KMS-11 (cell line): Measurements from ENCODE around the gene UBD.

Source experiments
- H2AFZ ChIP-seq: fragments of 200-600 bp; sonication (generic); 2 replicates; pipeline ENCODE4 v1.6.1; 2016; ENCODE audit warnings: antibody characterized with exemption, mixed run types, low read depth
- H3K27ac ChIP-seq: fragments of 200-600 bp; sonication (generic); 2 replicates; pipeline ENCODE4 v1.6.1; 2016; ENCODE audit warnings: mild to moderate bottlenecking, mixed run types
- H3K27me3 ChIP-seq: fragments of 200-600 bp; sonication (generic); 2 replicates; pipeline ENCODE4 v1.6.1; 2017; ENCODE audit warnings: mild to moderate bottlenecking, low read depth, mixed run types, moderate library complexity; ENCODE audit not compliant: insufficient read depth
- H3K36me3 ChIP-seq: fragments of 200-600 bp; sonication (generic); 2 replicates; pipeline ENCODE4 v1.6.1; 2017; ENCODE audit warnings: mild to moderate bottlenecking, mixed run types; ENCODE audit not compliant: insufficient read depth
- H3K4me1 ChIP-seq: fragments of 200-600 bp; sonication (generic); 2 replicates; pipeline ENCODE4 v1.6.1; 2016; ENCODE audit warnings: mild to moderate bottlenecking, low read depth, mixed run types; ENCODE audit not compliant: poor library complexity, severe bottlenecking
- H3K4me2 ChIP-seq: fragments of 200-600 bp; sonication (generic); 2 replicates; pipeline ENCODE4 v1.7.0; 2016; ENCODE audit warnings: mild to moderate bottlenecking, mixed run types
- H3K4me3 ChIP-seq: fragments of 200-600 bp; sonication (generic); IDR thresholded peaks from 2 replicates; pipeline ENCODE4 v1.6.1; 2017; ENCODE audit warnings: low read depth, low read length, mixed read lengths; ENCODE audit not compliant: insufficient read depth
- H3K79me2 ChIP-seq: fragments of 200-600 bp; sonication (generic); 2 replicates; pipeline ENCODE4 v1.6.1; 2016; ENCODE audit warnings: low read depth, mixed run types; ENCODE audit not compliant: insufficient read depth
- H3K9ac ChIP-seq: fragments of 200-600 bp; sonication (generic); 2 replicates; pipeline ENCODE4 v1.6.1; 2016; ENCODE audit warnings: mild to moderate bottlenecking, mixed run types
- H4K20me1 ChIP-seq: fragments of 200-600 bp; sonication (generic); 2 replicates; pipeline ENCODE4 v1.6.1; 2016; ENCODE audit warnings: mild to moderate bottlenecking, mixed run types; ENCODE audit not compliant: insufficient read depth
- TF ChIP-seq, protein P1 (sequence below): fragments of 200-600 bp; sonication (generic); conservative IDR thresholded peaks from 2 replicates; pipeline ENCODE4 v1.6.1; 2017; ENCODE audit warnings: low read depth, mild to moderate bottlenecking, antibody characterized with exemption, low read length, moderate library complexity, mixed read lengths

Gene UBD

DNA sequence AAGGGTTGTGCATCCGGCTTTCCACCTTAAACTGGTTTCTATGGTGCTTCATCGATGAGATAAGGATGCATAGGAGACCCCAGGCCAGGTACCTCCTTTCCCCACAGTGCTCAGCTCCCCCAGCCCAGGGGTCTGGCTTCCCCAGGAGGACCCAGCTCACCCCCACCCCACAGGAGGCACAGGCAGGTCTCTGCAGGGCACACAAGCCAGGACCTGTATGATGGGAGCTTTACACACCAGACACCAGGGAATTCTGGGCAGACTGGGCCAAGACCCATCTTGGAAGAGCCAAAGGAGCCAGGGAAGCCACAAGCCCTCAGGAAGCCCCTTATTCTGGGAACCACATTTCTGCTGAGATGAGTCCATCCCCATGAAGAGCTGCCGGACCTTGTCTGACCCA, 29.6 kb downstream of the UBD start:
- Histone ChIP-seq H2AFZ (no peak overlapping the region), H3K27me3 (no peaks in the 10 kb centered on the region), H3K36me3 (no peaks in the 10 kb centered on the region), H4K20me1 (no peaks in the 10 kb centered on the region), H3K4me2 (no peak overlapping the region), H3K4me3 (no peak overlapping the region), H3K9ac (no peak overlapping the region), H3K4me1 (no peaks in the 10 kb centered on the region), H3K79me2 (no peaks in the 10 kb centered on the region), H3K27ac (no peak overlapping the region)
- TF ChIP-seq, protein P1, sequence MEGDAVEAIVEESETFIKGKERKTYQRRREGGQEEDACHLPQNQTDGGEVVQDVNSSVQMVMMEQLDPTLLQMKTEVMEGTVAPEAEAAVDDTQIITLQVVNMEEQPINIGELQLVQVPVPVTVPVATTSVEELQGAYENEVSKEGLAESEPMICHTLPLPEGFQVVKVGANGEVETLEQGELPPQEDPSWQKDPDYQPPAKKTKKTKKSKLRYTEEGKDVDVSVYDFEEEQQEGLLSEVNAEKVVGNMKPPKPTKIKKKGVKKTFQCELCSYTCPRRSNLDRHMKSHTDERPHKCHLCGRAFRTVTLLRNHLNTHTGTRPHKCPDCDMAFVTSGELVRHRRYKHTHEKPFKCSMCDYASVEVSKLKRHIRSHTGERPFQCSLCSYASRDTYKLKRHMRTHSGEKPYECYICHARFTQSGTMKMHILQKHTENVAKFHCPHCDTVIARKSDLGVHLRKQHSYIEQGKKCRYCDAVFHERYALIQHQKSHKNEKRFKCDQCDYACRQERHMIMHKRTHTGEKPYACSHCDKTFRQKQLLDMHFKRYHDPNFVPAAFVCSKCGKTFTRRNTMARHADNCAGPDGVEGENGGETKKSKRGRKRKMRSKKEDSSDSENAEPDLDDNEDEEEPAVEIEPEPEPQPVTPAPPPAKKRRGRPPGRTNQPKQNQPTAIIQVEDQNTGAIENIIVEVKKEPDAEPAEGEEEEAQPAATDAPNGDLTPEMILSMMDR: no peak

DNA sequence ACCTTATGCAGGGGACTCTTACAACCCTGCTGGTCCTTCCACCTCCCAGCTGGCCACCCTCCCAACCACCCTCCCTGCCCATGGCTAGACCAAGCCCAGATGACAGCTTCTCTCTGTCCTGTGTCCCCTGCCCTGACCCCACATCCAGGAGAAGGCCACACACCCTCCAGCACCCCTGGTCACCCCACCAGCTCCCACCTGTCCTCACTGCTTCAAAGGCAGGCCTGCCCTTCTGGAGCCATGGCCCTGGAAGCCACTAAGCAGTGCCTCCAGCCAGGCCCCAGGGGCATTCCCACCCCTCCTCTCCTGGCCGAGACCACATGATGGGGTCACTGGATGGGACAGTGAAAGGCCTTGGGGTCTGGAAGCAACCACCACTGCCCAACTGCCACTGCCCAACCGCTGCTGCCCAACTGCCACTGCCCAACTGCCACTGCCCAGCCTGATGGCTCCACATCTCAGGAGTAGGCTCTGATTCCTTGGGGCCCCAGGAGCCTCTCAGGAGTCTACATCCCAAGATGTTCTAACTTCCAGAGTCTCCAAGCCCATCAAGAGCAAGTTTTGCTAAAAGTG, 30.5 kb downstream of the UBD start:
- no peaks in the 10 kb centered on the region for H3K27me3 ChIP-seq
- H4K20me1 ChIP-seq: no peaks in the 10 kb centered on the region
- H3K27ac ChIP-seq: no peak overlapping the region
- no peak overlapping the region for H3K4me3 ChIP-seq
- H2AFZ ChIP-seq: no peak overlapping the region
- TF ChIP-seq, protein P1: no peak
- H3K4me1 ChIP-seq: no peaks in the 10 kb centered on the region
- no peaks in the 10 kb centered on the region for H3K79me2 ChIP-seq
- no peaks in the 10 kb centered on the region for H3K36me3 ChIP-seq
- no peak overlapping the region for H3K9ac ChIP-seq
- no peak overlapping the region for H3K4me2 ChIP-seq

DNA sequence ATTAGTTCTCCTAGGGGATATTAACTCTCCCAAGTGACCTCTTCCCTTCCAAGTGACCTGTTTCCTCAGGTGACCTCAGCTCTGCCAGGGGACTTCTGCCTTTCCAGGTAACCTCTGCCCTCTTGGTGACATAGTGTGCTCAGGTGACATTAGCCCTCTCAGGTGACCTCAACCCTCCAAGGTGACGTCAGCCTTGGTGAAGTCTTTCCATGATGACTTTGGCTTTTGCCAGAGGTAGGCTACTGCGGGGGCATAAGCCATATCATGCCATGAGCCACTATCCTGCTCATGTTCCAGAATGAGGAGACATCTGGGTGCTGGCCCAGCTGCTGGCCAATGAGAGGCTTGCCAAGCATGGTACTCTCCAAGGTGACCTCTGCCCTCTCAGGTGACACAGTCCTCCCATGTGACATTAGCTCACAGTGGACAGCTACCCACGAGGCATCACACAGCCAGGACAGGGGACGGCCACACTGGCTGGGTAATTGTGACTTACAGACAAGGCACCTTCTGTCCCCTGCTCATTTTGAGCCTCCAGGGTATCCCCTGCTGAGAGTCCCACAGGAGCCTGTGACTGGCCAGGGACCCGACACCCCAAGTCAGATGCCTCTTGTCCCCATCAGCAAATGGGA, 31.1 kb downstream of the UBD start:
- Histone ChIP-seq H3K4me1 (peaks cover 1% of the 10 kb centered on the region), H2AFZ (no peak overlapping the region), H3K27me3 (no peaks in the 10 kb centered on the region), H3K4me3 (no peak overlapping the region), H4K20me1 (no peaks in the 10 kb centered on the region), H3K9ac (no peak overlapping the region), H3K27ac (no peak overlapping the region), H3K36me3 (no peaks in the 10 kb centered on the region), H3K4me2 (no peak overlapping the region), H3K79me2 (no peaks in the 10 kb centered on the region)
- TF ChIP-seq, protein P1: no peak

DNA sequence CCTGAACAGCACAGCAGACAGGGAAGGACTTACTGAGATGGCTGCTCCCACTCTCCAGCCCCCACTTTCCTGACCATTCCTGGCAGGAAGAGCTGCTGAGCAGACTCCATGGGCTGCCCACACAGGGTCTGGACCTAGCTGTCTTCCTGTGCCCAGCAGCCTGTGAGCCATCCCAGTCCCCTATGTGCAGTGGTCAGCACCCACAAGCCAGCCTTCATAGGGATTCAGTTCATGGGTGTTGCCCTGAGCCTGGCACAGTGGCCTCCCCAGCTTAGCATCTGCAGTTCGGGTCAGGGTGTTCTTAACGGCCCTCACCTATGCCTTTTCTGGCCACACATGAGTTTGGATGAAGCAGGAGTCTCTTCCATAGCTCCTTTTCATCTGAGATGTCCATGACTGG, 32.0 kb downstream of the UBD start:
- Histone ChIP-seq H3K4me2 (no peak overlapping the region), H3K79me2 (no peaks in the 10 kb centered on the region), H3K9ac (no peak overlapping the region), H2AFZ (no peak overlapping the region), H3K36me3 (no peaks in the 10 kb centered on the region), H4K20me1 (no peaks in the 10 kb centered on the region), H3K27ac (no peak overlapping the region), H3K4me1 (peaks cover 10% of the 10 kb centered on the region), H3K4me3 (no peak overlapping the region), H3K27me3 (no peaks in the 10 kb centered on the region)
- TF ChIP-seq, protein P1: no peak
